Ramos (cell line): ENCODE data around the gene SYS1.

Source experiments
- in situ Hi-C: fragments of 300-500 bp; cut with MboI; formaldehyde crosslinking; loops from one replicate; pipeline ENCODE4 v1.14.3; 2022; ENCODE audit warnings: low sequenced_read_pairs; ENCODE audit not compliant: unreplicated experiment

Gene SYS1

GRCh38 chr20:45407783-45408645, 45.1 kb downstream of the SYS1 start, which contains the start of gene DBNDD2:
DBNDD2 (plus strand) TSS chr20:45408289; CDS start chr20:45408468, 179 bp downstream.
- in situ Hi-C loops, result no loop called here

GRCh38 chr20:45408646-45409213, 45.8 kb downstream of the SYS1 start:
- in situ Hi-C loops, result no loop called here

GRCh38 chr20:45409521-45410272, 46.7 kb downstream of the SYS1 start:
- in situ Hi-C loops, result no loop called here

- in situ Hi-C loops, result no loop called here
These were observed 47.9 kb downstream of the SYS1 start for GRCh38 chr20:45410887-45411286.

GRCh38 chr20:45412653-45413052, 49.7 kb downstream of the SYS1 start:
- in situ Hi-C loops, result no loop called here

GRCh38 chr20:45413479-45413878, 50.5 kb downstream of the SYS1 start:
- in situ Hi-C loops, result no loop called here

- in situ Hi-C loops, result no loop called here
These were observed 53.1 kb downstream of the SYS1 start, which contains the start of gene PIGT for GRCh38 chr20:45415822-45416637. PIGT (plus strand) TSS chr20:45416141; CDS start chr20:45416157, 16 bp downstream.

GRCh38 chr20:45416917-45417316, 54.0 kb downstream of the SYS1 start:
- in situ Hi-C loops, result no loop called here
